Umbilical cord (tissue), 2 donors: ENCODE measurements around the gene EPHA7. TPM values are rescaled to one million over a fixed set of nuclear protein-coding genes. Genes with fewer than 3 reads are reported as not detected.

ENCODE experiments used
- DNase-seq: peaks from one replicate; pipeline ENCODE4 v3.0.0-alpha.2; 2015; ENCODE audit warnings: low spot score
- total RNA-seq: library from RNA; depleted of rRNA; stranded (reverse); fragments of >200 nt; gene quantifications from one replicate; pipeline ENCODE4 v1.2.3, GENCODE V29; 2014; ENCODE audit warnings: low replicate concordance; ENCODE audit not compliant: insufficient read depth

The EPHA7 gene
- total RNA-seq, 1 donor from 2014 or later: 6.7 TPM

DNA sequence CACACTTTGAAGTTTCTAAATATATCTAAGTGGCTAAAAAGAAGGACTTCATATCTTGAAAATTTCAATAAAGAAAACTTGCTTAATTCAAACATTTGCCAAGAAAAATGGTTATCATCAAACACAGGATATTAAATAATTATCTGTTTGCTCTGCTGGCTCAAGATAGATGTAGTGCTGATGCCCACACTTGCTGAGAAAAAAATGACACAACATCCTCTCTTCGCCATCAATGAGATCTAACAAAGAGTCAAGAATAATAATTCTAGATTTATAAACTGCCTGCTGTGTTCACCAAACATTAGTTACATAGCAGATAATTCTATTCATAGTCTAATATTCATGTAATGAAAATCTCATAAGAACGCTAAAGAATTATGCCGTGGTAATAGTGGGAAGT is 93.6 kb downstream of the EPHA7 start:
- DNase-seq: no peak

GRCh38 chr6:93323630-93324029 is 95.7 kb downstream of the EPHA7 start:
- DNase-seq: no peak

GRCh38 chr6:93322651-93323050 is 96.7 kb downstream of the EPHA7 start:
- DNase-seq: no peak

- no peak for DNase-seq
Measured at GRCh38 chr6:93319304-93319703, 100.1 kb downstream of the EPHA7 start.

DNA sequence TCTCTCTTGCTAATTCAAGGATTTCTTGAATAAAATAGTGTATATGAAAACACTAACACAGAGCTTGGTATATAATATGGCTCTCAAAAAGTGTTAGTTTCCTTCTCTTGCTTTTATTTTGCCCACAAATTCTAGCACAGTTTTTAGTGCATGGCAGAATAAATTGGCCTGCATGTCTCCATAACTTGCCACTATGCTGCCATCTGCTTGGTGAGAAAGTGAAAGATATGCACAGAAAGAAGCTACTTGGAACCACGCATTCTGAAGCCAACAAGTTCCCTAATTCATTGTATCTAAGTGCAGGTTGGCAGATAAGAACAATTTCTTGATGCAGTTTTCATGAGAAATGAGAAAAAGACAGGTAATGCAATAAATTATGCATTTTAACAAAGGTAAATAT is 101.2 kb downstream of the EPHA7 start:
- DNase-seq: no peak

DNA sequence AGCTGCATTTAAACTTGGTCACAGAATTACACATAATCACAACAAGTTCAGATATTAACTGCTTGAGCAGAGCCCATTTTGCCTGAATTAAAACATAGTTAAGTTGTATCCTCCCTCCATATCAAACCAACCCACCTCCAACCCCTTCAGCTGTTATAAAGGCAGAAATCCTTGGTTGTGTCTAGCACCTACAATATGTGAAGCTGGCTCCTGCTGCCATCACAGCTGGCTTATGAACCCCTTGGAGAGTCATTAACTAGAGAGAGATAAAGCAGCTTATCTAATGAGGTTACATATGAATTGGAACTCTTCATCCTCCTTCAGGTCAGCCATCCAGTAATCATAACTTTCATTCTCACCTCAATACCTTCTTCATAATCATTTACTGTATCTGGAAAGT is 101.8 kb downstream of the EPHA7 start:
- no peak for DNase-seq

DNA sequence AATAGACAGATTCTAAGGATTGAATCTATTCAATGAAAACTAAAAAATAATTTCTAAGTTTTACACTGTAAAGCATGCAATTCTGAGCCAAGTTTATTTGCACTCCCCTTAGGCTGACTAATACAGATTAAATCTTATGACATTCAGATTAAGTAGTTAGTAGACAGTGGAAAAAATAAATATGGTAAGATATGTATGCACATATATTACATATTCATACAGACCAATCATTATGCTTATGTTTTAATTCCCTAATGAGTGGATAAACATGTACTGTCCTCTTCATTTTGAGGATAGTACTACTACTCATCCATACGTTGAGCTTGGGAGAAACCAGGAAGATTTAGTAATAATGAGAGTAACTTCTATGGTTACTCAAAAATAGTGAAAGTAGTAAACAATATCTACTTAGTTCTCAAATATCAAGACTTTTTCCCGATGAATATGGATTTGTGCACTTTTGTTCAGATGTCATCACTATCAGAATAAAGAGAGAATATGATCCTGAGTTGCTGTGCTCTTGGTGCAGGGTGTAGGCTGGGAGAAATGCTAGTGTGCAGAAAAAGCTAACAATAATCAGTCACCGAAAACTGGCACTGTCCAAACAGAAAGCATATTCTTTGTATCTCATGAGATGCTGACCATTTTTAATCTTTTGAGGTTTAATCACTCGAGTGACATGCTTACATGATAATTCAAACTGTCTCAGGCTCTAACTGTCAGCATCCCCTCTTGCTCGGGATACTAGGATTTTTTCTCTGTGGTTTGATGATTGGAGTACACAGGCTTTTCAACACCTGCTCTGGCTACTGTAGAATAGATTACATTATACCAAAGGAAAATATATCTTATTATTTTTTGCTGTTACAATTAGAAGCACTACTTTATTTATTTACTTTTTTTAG is 111.6 kb downstream of the EPHA7 start:
- no peak for DNase-seq

DNA sequence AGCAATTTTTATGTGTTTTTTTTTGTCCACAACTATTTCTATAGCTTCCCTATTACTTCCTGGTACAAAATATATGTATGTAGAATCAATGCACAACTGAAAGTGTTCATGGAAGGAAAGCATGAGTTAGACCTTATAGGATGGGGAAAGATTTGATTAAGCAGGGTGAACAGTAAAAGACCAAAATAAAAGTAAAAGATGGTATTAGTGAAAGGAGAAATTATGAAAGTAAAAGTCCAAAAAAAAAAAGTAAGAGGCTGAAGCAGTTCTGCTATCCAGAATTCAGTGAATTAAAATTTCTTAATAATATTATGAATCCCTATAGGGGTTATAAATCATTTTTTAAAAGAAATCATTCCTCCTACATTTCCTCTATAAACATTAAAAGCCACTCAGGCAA is 114.3 kb downstream of the EPHA7 start:
- no peak for DNase-seq

DNA sequence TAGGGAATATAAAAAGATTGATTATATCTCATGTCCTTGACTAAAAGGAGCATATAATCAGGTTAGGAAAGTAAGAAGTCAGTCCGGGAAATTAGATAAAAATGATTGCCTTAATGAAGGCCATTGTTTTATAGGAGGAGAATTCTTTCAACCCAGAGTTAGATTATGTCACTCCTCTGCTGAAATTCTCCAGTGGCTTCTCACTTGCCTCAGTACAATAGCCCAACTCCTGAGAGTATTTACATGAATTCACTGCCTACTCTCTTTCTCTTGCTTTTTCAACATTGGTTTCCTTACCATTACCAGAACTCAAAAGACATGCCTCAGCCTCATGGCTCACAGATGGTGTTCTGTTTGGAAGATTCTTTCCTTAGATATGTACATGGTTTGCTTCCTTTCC is 114.9 kb downstream of the EPHA7 start:
- DNase-seq: no peak

DNA sequence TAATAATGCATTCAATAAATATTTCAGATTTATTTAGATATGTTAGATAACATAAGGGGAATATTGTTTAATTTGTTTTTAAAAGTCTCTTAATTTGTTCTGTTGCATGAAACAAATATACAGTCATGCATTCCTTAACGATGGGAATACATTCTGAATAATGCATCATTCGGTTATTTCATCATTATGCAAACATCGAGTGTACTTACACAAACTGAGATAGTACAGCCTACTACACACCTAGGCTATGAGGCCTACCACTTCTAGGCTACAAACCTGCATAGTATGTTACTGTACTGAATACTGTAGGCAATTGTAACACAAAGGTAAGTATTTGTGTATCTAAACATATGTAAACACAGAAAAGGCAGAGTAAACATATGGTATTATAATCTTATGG is 118.7 kb downstream of the EPHA7 start:
- DNase-seq: no peak

- no peak for DNase-seq
Measured at GRCh38 chr6:93299622-93300021, 119.7 kb downstream of the EPHA7 start.

GRCh38 chr6:93295631-93296030 is 123.7 kb downstream of the EPHA7 start:
- DNase-seq: no peak

- no peak for DNase-seq
Measured at GRCh38 chr6:93294879-93295278, 124.5 kb downstream of the EPHA7 start.

- DNase-seq: no peak
Measured at GRCh38 chr6:93293872-93294271, 125.5 kb downstream of the EPHA7 start.

GRCh38 chr6:93293460-93293859 is 125.9 kb downstream of the EPHA7 start:
- DNase-seq: no peak

DNA sequence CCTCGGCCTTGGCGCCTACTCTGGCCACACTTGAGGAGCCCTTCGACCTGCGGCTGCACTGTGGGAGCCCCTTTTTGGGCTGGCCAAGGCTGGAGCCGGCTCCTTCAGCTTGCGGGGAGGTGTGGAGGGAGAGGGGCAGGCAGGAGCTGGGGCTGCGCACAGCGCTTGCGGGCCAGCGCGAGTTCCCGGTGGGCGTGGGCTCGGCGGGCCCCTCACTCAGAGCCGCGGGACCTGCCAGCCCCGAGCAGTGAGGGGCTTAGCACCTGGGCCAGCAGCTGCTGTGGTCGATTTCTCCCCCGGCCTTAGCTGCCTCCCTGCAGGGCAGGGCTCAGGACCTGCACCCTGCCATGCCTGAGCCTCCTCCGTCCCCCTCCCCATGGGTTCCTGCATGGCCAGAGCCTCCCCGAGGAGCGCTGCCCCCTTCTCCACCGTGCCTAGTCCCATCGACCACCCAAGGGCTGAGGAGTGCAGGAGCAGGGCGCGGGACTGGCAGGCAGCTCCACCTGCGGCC is 136.8 kb downstream of the EPHA7 start:
- DNase-seq: no peak

DNA sequence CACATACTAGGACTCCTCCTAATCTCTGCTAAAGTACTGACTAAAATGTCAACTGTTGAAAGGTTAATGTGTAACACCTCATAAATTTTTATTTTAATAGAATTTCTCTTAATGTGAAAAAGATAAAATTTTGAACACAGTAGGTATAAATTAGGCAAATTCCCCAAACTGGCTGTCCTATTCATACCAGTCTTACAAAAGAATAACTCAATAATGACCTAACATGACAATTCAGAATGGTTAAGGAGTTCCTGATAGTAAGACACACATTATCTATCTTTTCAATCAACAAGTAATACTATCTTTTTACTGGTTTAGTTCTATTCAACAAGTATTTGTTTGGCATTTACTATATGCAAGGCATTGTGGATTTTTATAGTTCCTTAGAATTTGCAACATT is 141.1 kb downstream of the EPHA7 start:
- no peak for DNase-seq

GRCh38 chr6:93272896-93273295 is 146.5 kb downstream of the EPHA7 start:
- DNase-seq: no peak

- no peak for DNase-seq
Measured at GRCh38 chr6:93272211-93272610, 147.1 kb downstream of the EPHA7 start.

DNA sequence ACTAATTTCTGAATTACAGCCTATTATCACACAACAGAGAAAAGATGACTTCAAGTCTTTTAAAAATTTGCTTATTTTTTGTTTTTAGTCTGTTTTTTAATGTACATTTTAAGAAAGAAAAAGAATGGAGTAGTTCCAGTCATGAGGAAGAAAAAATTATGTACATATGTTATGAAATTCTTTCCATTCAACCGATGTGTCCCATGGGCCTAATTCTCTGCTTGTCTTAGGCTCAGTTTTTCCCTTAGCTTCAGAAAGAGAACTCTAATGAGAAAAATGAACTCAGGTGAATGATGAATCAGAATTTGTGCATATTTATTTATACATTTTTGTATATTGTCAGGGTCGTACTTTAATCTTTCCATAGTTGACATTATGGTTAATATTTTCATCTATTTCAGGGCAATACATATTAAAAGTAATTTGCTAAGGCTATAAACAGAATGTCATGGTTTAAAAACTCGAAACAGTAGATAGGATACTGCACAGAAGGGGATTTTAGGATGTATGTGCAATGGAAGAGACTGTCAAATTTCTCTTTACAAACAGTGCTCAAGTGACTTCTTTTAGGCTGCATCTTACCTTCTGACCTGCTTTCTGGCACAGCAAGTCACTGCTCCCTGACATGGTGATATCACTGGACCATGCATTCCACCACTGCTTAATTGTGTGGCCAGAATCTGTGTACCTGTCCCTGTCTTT is 153.1 kb downstream of the EPHA7 start:
- DNase-seq: no peak

- DNase-seq: no peak
Measured at GRCh38 chr6:93260881-93261280, 158.5 kb downstream of the EPHA7 start.

DNA sequence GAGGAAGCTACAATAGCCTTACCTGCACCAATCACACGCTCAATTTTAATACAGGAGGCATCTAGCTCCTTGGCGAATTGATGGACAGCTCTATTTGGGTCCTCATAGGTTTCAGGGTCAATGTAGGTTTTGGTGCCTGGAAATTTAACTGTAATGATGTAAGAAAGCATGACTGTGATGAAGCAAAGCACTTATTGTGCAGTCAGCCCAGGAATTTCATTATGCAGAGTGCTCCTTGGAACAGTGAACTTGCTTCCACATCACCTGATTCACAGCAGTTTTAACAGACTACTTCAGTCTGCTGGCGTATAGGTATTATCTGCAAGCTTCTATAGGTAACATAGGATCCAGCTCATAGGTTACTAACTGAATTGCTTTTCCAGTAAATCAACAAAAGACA is 160.0 kb downstream of the EPHA7 start:
- DNase-seq: no peak

GRCh38 chr6:93252930-93253329 is 166.4 kb downstream of the EPHA7 start:
- no peak for DNase-seq
